Pancreas (tissue), 10 donors: Measurements from ENCODE around the gene RSU1. TPM values are rescaled to one million over a fixed set of nuclear protein-coding genes. Genes with fewer than 3 reads are reported as not detected.
A peak's percentile ranks its signal among the peaks of the same experiment; 100 is the strongest.

Source experiments
- ATAC-seq, 4 donors: fragments of 200-7000 bp; cut with Tn5 transposase; one replicate each; pipeline versions ENCODE4 v1.8.0 to v1.9.1; 2020; ENCODE audit warnings: mild to moderate bottlenecking in 4 of 4, moderate library complexity in 4 of 4
- DNase-seq, 6 donors: peaks; one replicate each; pipeline ENCODE4 v3.0.0-alpha.2; 2020
- FAIRE-seq: peaks from 2 replicates; lab custom pipeline; 2012; peaks lifted over from hg19 to GRCh38; lab: Jason Lieb, UNC
- H3K27ac ChIP-seq, 4 donors: fragments of 200-600 bp; sonication (generic); 1 replicate in 3 of 4; 2 replicates in 1 of 4; pipeline versions ENCODE4 v1.5.0 to v1.8.0; 2020
- H3K27me3 ChIP-seq, 4 donors: fragments of 200-600 bp; one replicate each; pipeline ENCODE4 v1.8.0; 2021
- H3K36me3 ChIP-seq, 3 donors: fragments of 200-600 bp; sonication (generic) in 1 of 3; one replicate each; pipeline versions ENCODE4 v1.5.0 to v1.8.0; 2020 to 2021
- H3K4me1 ChIP-seq, 3 donors: fragments of 200-600 bp; one replicate each; pipeline ENCODE4 v1.8.0; 2021
- H3K4me3 ChIP-seq, 4 donors: fragments of 200-600 bp; sonication (generic) in 2 of 4; one replicate each; pipeline versions ENCODE4 v1.5.0 to v1.8.0; 2020 to 2021
- H3K9me3 ChIP-seq, 4 donors: fragments of 200-600 bp; one replicate each; pipeline ENCODE4 v1.8.0; 2021
- WGBS, 2 donors: extraction: QIAGEN DNeasy Blood & Tissue Kit; methylation state at CpG; one replicate each; pipeline ENCODE4 v1.1.7; 2013; 5-methylcytosine and 5-hydroxymethylcytosine counted together
- intact Hi-C, 3 donors: fragments of 100-400 bp; cut with DNase I; formaldehyde crosslinking; loops; one replicate each; pipeline versions ENCODE4 v1.11.1 to v1.14.2; 2022
- polyA plus RNA-seq, 2 donors: library from polyadenylated mRNA; stranded (reverse); fragments of 200-250 nt; gene quantifications; one replicate each; pipeline ENCODE4 v1.2.3, GENCODE V29; 2013
- total RNA-seq, 6 donors: library from RNA; stranded (reverse); fragmentation: NEBNext Ultra II Directional in 4 of 6; extraction: Animal tissue kit (Norgen Biotek cat#: 25700) in 4 of 6; gene quantifications; one replicate each; pipeline versions ENCODE4 v1.2.1 to v1.2.4, GENCODE V29; 2021 to 2023
- TF ChIP-seq, protein P1 (sequence below), 4 donors: fragments of 200-600 bp; sonication (generic) in 3 of 4; IDR thresholded peaks; one replicate each; pipeline versions ENCODE4 v1.5.0 to v1.8.0; 2021; ENCODE audit warnings: antibody characterized with exemption in 4 of 4
- donor health status: healthy with polysubstance abuse.
- donor health status: DM: no; HTN: no; CAD: no; lungs with moderate emphysema.
- donor health status: DM: no; HTN: no; CAD: no.
- donor health status: control.
- donor health status: control.
- donor health status: Bipolar disorder and iron deficiency.
- donor health status: DM: yes; HTN: yes; CAD: no.
- donor health status: DM: no; HTN: no; CAD: no.
- donor health status: DM: no; HTN: no; CAD: no.
- donor health status: DM: yes; HTN: yes; CAD: no.

The RSU1 gene
- total and polyA plus RNA-seq, 8 donors: 14.7 to 42.3 (median 29.6) TPM

DNA sequence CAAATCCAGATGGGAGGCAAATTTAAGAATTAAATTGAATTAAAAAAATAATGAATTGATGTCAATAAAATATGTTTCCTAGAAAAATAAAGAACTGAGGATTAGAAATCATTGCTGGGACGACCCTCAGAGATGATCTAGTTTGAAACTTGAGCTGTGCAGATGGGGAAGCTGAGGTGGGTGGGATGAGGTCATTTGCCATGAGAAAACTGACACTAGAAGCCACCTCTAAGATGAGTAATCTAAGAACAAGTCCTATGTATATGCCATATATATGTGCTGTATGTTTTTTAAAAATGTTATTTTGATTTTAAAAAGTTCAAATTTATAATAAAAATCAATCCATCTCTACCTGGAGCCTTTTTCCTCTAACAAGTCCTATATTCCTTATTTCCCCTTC lies 135.7 kb downstream of the RSU1 start:
- ATAC-seq: no peak
- no peaks in the 10 kb centered on the region for H3K27me3 ChIP-seq
- intact Hi-C loops: no loop called here
- no peak overlapping the region for H3K27ac ChIP-seq
- no peak overlapping the region for H3K4me3 ChIP-seq
- FAIRE-seq: no peak
- no peak for DNase-seq
- TF ChIP-seq, protein P1, sequence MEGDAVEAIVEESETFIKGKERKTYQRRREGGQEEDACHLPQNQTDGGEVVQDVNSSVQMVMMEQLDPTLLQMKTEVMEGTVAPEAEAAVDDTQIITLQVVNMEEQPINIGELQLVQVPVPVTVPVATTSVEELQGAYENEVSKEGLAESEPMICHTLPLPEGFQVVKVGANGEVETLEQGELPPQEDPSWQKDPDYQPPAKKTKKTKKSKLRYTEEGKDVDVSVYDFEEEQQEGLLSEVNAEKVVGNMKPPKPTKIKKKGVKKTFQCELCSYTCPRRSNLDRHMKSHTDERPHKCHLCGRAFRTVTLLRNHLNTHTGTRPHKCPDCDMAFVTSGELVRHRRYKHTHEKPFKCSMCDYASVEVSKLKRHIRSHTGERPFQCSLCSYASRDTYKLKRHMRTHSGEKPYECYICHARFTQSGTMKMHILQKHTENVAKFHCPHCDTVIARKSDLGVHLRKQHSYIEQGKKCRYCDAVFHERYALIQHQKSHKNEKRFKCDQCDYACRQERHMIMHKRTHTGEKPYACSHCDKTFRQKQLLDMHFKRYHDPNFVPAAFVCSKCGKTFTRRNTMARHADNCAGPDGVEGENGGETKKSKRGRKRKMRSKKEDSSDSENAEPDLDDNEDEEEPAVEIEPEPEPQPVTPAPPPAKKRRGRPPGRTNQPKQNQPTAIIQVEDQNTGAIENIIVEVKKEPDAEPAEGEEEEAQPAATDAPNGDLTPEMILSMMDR (IDR thresholded peaks at IDR 0.05): no peak
- H3K36me3 ChIP-seq: no peaks in the 10 kb centered on the region
- H3K9me3 ChIP-seq: no peaks in the 10 kb centered on the region
- 81 to 86% methylated on average over 1 of the region's 1 CpG for WGBS, 2 donors
- no peaks in the 10 kb centered on the region for H3K4me1 ChIP-seq

DNA sequence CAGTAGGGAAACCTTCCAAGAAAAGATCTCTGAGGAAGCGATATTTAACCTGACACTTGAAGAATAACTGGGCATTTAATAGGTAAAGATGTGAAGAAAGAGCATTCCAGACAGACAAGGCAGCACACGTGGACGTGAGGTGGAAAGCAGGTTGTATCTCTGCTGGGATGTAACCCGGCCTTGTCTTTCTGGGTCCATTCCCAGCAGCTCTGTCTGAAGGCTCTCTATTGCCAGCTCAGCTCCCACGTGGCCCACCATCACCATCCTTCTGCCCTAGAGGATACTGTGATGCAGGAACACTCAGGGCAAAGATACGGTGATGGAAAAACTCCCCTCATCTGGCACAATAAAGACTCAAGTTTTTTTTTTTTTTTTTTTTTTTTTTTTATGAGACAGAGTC lies 137.7 kb downstream of the RSU1 start:
- Histone ChIP-seq H3K36me3 (no peaks in the 10 kb centered on the region), H3K9me3 (no peaks in the 10 kb centered on the region), H3K4me3 (no peak overlapping the region), H3K4me1 (no peaks in the 10 kb centered on the region), H3K27me3 (no peaks in the 10 kb centered on the region), H3K27ac (no peak overlapping the region)
- ATAC-seq (no peak), DNase-seq (no peak), FAIRE-seq (no peak)
- 94 to 95% methylated on average over 6 of the region's 6 CpGs for WGBS, 2 donors
- TF ChIP-seq, protein P1 (IDR thresholded peaks at IDR 0.05): no peak
- intact Hi-C loops: no loop called here

DNA sequence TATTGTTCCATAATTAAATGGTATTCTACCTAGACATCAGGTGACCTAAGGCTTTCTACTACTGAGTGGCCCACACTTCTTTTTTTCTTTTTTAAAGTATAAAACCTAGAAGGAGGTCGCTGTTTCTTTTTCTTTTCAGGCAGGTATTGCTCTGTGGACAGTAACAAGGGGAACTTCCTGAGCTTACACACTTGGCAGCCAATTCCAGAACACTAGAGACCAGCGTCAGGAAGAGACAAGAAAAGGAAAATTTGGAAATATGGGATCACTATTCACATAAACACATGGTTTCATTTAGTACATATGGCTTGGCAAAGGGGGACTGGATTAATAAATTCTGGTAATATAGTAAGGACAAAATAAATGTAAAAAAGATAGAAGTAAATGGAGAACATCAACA lies 141.9 kb downstream of the RSU1 start:
- WGBS, 2 donors: 89 to 92% methylated on average over 2 of the region's 2 CpGs
- no peak for DNase-seq
- intact Hi-C loops: no loop called here
- no peak overlapping the region for H3K27ac ChIP-seq
- no peak for ATAC-seq
- H3K36me3 ChIP-seq: no peaks in the 10 kb centered on the region
- H3K4me1 ChIP-seq: no peaks in the 10 kb centered on the region
- no peak overlapping the region for H3K4me3 ChIP-seq
- no peaks in the 10 kb centered on the region for H3K9me3 ChIP-seq
- FAIRE-seq: no peak
- TF ChIP-seq, protein P1 (IDR thresholded peaks at IDR 0.05): no peak
- H3K27me3 ChIP-seq: no peaks in the 10 kb centered on the region

DNA sequence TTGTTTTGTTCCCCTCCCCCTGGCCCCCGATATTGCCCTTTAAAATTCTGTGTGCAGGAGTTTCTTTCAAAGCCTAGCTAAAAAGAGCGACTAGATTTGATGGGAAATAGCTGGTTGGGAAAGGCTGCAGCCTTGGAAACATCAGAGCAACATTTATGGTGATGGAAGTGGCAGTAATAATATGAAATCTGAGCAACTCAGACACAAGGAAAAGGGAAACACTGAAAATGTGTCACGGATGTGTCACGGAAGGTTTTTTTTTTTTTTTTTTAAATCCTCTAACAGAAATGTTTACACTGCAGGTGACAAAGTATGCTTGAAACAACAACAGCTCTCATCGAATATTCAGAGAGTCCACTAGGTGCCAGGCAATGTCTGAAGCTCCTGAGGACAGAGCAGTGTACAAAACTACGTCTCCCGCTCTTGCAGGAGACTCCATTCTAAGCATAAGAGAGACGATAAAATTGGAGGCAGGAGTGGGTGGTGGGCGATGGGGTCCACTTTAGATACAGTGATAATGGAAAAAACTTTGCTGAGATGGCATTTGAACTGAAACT lies 143.0 kb downstream of the RSU1 start:
- Histone ChIP-seq H3K4me3 (no peak overlapping the region), H3K4me1 (no peaks in the 10 kb centered on the region), H3K27ac (no peak overlapping the region), H3K27me3 (no peaks in the 10 kb centered on the region), H3K9me3 (no peaks in the 10 kb centered on the region), H3K36me3 (no peaks in the 10 kb centered on the region)
- ATAC-seq (peak in 2 of 4 donors; percentile 57 to 71), FAIRE-seq (no peak), DNase-seq (no peak)
- TF ChIP-seq, protein P1 (IDR thresholded peaks at IDR 0.05): no peak
- 76 to 85% methylated on average over 9 of the region's 9 CpGs for WGBS, 2 donors
- intact Hi-C loops: no loop called here

DNA sequence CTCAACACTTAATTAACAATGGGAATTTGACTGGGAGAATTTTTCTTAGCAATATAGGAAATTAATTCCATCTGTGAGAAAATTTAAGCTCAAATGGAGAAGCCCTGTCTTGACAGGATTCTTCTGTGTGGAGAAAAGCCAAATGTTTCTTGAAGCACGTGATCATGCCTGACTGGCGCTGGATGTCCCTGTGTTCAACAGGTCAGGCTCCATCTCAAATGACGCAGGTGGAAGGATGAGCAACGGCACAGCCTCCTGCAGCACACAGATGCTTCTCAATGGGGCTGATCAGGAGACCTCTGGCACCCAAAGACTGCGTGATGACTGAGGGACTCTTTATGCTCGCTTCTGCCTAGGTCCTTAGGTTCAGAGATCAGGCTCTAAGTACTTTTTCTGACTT lies 143.8 kb downstream of the RSU1 start:
- intact Hi-C loops: no loop called here
- Histone ChIP-seq H3K4me3 (no peak overlapping the region), H3K36me3 (no peaks in the 10 kb centered on the region), H3K27me3 (no peaks in the 10 kb centered on the region), H3K4me1 (no peaks in the 10 kb centered on the region), H3K9me3 (no peaks in the 10 kb centered on the region), H3K27ac (no peak overlapping the region)
- no peak for DNase-seq
- no peak for FAIRE-seq
- peak in 2 of 4 donors; percentile 48 to 61 for ATAC-seq
- whole genome bisulfite sequencing, 2 donors: 88 to 90% methylated on average over 6 of the region's 6 CpGs
- TF ChIP-seq, protein P1 (IDR thresholded peaks at IDR 0.05): no peak
